DMS53 treated with DMSO at 0.1 percent for 48 hours (cell line): ENCODE measurements around the gene STX10.
A peak's percentile ranks its signal among the peaks of the same experiment; 100 is the strongest.

ENCODE experiments used
- DNase-seq: peaks from one replicate; lab custom pipeline; 2025; ENCODE audit not compliant: unreplicated experiment; lab: John Stamatoyannopoulos, UW

STX10 gene

DNA sequence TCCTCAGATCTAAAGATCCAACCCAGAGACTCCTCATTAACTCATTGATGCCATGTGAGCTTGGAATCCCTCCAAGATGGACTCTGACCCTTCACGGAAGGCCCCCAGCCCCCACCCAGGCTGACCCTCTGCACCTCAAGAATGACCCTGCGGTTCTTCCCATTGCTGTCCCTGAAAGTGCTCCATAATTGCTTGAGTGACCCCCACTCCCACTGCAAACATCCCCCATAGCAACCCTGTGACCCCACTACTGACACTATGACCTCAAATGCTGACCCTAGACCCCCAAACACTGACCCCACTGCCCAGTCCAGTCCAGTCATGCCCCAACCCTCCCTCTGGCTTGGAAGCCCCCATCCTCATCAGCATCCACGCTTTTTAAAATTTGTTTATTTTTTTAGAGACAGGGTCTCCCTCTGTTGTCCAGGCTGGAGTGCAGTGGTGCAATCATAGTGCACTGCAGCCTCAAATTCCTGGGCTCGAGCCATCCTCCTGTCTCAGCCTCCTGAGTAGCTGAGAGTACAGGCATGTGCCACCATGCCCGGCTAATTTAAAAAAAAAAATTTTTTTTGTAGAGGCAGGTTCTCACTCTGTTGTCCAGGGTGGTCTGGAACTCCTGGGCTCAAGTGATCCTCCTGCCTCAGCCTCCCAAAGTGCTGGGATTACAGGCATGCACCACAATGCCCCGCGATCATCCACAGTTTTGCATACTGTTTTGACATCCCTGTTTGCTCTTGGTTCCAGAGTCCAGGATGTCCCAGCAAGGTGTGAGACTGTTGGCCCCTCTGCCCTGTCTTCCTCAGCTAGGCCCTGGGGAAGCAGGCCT is 48.4 kb downstream of the STX10 start:
- DNase-seq = no peak

DNA sequence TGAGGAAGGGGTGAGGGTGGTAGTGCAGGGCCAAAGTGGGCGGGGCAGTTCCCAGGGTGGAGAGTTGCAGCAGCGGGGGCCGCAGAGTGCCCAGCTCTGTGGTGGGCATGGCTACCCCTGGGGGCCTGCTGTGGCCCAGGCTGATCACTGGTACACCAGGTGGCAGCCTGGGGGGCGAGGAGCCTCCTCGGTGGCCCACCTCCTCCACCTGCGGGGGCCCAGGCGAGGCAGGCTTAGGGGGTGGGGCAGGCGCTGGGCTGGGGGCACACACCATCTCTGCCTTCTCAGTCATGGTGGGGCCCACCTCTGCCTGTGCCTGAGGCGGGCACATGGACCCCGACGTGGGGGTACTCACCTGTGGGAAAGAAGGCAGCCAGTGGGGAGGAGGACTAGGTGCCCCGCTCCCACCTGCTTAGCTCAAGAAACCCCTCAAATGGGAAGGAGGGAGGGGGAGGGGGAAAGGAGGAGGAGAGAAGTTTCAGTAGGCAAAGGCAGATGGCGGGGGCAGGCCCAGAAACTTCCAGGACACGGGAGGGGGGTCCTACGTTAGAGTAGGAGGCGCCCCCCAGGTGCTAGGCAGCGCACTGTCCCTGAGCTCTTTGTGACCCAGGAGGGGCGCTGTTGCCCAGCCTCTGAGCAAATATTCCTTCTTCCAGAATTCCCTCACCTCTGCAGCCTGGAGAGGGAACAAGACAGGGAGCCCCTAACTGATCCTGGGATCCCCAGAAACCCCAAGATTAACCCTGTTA is 49.2 kb downstream of the STX10 start:
- DNase-seq = no peak

DNA sequence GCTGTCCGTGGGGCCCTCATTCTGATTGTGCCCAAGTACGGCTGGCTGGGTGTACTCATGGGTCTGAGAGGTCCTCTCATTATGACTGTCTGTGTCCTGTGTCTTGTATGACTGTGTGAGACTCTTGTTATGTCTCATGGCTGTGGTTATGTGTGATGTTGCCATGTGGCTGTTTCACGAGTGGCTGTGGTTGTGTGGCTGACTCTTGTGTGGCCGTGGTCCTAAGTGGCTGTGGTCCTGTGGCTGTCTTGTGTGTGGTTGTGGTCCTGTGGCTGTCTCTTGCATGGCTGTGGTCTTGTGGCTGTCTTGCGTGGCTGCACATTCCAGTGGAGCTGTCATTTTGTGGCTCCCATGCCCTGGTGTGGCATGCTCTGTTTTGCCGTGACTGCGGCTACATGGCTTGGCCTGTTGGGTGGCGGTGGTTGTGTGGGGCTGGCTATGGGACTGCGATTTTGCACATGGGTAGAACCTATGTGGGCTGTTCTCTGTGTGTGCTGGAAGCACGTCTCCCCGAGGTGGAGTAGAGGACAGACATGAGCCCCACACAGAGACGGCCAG is 50.1 kb downstream of the STX10 start:
- no peak for DNase-seq

DNA sequence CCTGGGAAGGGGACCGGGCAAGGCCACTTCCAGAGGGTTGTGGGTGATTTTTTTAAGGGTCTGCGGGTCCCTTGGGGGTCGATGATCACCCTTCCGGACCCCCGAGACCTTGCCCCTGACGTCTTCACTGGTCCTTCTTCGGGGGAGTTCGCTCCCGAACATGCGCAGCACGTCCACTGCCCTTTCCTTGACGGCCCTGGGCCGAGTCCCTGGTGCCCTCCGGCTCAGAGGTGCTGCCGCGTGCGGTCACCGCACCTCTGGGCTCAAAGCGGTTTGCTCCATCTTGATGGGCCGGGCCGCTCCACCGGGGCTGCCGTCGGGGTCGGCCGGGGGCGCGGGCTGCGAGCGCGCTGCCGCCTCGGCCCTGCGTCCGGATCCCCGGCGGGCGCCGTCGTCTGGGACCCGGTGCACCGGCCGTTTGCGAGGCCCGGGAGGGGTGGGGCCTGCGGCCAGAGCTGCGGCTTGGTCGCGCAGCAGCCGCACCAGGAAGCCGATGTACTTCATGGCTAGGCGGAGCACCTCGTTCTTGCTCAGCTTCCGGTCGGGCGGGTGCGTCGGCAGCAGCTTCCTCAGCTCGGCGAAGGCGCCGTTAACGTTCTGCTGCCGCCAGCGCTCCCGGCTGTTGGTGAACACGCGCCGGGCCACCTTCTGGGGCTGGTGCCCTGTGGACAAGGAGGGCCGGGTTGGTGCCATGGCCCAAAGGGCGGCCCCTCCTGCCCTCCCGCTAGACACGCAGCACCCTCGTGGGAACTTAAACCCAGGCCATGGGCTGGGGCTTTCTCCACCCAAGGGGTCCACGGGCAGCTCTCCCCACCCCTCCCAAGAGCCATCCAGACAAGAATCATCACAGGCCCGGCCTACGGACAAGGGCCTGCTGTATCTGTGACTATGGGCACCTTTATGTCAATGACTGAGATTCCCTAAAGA is 50.8 kb downstream of the STX10 start:
- DNase-seq = peak; percentile 69

DNA sequence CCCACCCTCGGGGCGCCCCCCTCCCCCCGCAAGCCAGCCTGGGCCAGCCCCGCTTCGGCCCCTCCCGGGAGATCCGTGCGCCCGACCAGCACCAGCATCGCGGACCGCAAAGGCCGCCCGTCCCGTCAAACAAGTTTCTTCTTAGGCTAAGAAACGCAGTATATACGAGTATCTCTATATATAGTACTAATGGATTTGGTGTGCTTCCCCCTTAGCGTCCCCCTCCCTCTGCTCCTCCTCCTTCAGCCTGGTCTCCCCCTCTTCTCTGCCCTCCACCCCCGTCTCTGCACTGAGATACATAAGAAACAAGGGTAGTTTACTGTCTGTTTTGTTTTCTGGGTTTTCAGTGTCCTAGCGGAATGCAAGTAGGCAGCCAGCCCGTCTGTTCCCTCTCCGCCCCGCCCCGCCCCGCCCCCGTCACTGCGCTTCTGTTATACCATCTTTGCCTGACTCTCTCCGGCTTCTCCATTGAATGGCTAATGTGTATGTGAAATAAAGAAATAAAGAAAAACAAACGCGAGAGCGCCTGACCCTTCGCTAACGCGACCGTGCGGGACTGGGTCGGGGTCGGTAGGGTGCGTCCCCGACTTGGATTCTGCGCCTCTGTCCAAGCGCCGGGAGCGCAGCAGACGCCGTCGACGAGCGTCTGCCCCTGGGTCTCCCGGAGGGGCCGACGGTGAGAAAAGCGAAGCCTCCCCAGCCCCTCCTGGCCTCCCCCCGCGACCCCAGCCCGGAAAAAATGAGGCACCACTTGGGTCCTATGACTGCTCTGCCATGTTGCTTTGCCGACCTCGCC is 51.7 kb downstream of the STX10 start:
- DNase-seq = no peak

DNA sequence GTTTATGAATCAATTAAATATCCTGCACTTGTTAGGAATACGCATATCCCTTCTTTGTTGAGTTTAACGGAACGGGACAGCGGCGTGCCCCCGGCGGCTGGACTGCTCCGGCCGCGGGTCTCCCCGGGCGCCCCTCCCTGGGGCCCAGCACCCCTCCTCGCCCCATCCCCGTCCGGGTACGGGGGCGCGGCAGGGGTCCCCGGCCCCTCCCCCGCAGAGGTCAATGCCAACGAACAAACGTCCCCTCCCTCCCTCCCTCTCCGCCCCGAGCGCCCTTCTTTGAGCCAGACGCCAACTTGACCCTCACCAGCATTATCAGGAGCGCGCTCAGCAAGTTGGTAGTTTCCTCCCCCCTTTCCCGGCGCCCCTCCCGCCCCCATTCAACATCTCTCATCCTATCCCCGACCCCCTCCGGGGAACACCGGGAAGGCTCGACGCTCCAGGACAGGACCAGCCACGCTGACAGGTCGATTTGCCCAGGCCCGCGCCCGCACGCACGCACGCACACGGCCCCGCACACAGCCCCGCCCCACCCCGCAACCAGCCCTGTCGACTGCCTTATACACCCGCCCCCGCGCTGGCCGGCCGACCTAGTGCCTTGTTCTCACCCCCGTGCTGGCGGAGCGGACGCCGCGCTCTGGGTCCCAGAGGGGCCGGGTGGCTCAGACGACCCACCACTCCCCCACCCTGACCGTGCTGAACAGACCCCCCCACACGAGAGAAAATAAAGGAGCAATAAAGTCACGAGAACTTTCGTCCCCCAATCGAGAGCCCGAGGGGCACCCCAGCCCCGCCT is 52.5 kb downstream of the STX10 start:
- DNase-seq = no peak

DNA sequence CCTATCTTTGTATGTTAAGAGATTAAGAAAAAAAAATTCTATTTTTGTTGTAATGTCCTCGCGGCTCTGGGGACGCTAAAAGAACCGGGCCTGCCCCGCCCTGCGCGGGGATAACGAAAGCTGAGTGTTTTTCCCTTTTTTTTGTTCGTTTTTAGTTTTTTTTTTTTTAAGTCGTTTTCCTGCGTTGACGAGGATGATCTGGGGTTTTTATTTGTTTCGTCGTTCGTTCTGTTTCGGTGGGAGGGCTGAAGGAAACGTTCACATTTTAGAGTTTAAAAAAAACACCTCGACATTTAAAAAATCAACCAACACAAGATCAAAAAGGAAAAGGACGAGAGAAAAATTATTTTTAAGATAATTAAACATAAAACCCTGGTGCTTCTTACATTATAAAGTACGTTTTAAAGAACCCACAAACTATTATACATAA is 53.1 kb downstream of the STX10 start:
- no peak for DNase-seq

DNA sequence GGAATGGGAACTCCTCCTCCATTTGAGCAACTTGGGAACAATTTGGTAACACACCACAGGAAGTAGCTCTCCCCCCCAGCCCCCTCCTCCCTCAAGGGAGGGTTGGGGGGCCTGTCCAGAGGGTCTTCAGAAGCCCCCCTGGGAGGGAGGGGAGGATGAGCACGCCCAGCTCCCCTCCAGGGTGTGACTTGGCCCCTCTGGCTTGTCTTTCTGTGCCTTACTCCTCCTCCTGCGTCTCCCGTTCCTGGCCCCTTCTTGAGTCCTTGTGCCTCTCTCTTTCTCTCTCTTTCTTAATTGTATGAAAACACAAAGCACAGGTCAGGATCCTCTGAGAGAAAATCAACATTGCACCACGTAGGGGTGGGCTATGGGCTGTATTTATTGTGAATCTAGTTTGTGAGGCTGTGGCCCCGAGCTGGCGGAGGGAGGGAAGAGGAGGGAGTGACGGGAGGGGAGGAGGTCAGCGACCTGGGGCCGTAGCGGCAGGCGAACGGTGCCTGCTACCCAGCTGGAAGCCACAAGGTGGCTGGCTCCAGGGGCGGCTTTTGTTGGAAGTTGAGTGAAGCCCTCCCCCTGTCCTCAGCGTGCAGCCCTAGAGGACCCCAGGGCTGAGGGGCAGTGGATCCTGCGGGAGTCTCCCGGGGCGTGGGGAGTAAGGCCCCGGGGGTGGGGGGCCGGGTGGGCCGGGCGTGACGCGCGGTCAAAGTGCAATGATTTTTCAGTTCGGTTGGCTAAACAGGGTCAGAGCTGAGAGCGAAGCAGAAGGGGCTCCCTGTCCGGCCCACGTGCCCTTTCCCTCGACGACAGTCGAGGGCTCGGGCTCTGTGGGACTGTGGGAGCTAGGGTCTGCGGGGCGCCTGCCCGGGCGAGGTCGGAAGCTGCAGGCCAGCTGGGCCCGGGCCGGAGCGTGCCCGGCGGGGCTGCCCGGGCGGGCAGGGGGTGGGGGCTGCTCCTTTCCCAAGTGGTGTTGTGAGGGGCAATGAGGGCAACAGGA is 53.9 kb downstream of the STX10 start:
- DNase-seq = no peak

DNA sequence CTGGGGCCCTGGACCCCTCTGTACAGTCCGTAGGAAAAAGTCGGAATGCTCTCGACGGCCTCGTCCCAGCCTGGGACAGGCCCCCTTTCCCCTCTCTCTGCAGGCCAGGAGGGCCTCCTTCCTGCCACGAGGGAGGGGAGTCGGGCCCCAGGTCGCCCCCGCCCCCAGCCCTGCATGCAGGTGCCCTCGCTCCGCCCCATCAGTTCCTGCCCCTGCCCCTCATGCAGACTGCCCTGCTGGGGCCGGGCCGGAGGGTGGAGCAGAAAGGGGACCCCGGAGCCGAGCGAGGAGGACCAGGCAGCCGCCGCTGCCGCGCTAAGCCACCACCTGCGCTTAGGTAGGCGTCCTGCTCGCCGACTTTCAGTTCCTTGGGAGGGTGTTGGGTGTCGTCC is 54.8 kb downstream of the STX10 start:
- no peak for DNase-seq

DNA sequence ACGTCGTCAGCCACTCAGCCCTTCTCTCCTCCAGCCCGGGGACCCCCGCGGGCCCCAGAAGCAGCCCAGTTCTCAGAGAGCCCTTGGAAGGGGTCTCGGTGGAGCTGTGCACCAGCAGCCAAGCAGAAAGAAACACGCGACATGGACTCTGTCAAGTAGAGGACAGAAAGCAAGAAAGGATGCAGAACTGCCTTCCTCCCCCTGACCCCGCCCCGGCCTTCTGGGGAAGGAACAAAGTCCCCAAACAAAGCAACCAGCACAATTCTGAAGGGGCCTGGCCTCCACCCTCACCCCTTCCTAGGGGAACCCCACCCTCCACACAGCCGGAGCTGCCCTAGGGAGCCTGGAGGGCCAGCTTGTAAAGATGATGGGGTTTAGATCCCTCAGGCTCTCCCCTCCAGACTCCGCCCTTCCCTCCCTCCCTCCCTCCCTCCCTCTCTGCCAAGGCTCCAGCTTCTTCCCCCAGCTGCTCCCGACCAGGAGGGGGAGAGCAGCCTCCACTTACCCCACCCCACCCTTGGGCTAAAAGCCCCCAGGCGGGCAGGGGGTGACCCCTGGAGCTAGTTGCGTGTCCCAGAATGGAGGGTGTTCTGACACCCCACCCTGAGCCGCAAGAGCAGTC is 55.3 kb downstream of the STX10 start:
- DNase-seq = no peak

DNA sequence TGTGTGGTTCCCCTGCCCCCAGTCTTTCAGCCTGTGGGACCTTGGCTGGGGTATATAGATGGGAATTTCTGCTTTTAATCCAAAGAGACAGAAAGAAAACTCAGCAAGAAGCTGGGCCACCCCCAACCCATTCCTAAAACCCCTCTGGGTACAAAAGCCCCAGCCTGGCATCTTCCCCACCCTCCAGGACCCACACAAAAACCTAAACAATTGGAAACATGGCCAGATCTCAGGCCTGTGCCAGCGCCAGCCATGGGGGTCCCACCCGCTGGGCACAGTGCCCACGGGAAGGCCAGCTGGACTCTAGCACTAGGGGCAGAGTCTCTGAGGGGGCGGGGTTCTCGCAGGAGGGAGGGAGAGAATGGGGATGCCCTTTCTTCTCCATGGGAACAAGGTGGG is 56.1 kb downstream of the STX10 start:
- no peak for DNase-seq
